Endodermal cell (in vitro differentiated cells): ENCODE data around the gene CFHR4. TPM values are rescaled to one million over a fixed set of nuclear protein-coding genes. Genes with fewer than 3 reads are reported as not detected.

Experiments used
- DNase-seq: peaks from one replicate; pipeline ENCODE4 v3.0.0-alpha.2; 2017
- H3K27ac ChIP-seq: 2 replicates; pipeline ENCODE4 v1.5.1; 2013; ENCODE audit warnings: mild to moderate bottlenecking, low read depth, low read length, moderate library complexity
- H3K27me3 ChIP-seq: 2 replicates; pipeline ENCODE4 v1.6.1; 2013; ENCODE audit warnings: mild to moderate bottlenecking, low read length, moderate library complexity; ENCODE audit not compliant: insufficient read depth, control insufficient read depth, poor library complexity, severe bottlenecking
- H3K36me3 ChIP-seq: 2 replicates; pipeline ENCODE4 v1.7.0; 2013; ENCODE audit warnings: mild to moderate bottlenecking, low read length, moderate library complexity; ENCODE audit not compliant: control insufficient read depth, insufficient read depth
- H3K4me1 ChIP-seq: one replicate; pipeline ENCODE4 v1.7.0; 2013; ENCODE audit warnings: low read length; ENCODE audit not compliant: control insufficient read depth, insufficient read depth
- H3K4me3 ChIP-seq: 2 replicates; pipeline ENCODE4 v1.5.1; 2013; ENCODE audit warnings: mild to moderate bottlenecking, low read length, moderate library complexity
- H3K9ac ChIP-seq: 2 replicates; pipeline ENCODE4 v1.6.1; 2013; ENCODE audit warnings: mild to moderate bottlenecking, low read length, moderate library complexity; ENCODE audit not compliant: poor library complexity, severe bottlenecking; ENCODE audit errors: extremely low read depth
- H3K9me3 ChIP-seq: 2 replicates; pipeline ENCODE4 v1.6.1; 2013; ENCODE audit warnings: mild to moderate bottlenecking, low read length, moderate library complexity; ENCODE audit not compliant: control insufficient read depth
- H3K27ac Mint-ChIP-seq: 2 replicates; pipeline ENCODE4 v1.8.0; 2020; ENCODE audit warnings: mixed read lengths
- H3K27me3 Mint-ChIP-seq: 2 replicates; pipeline ENCODE4 v1.8.0; 2021; ENCODE audit warnings: mild to moderate bottlenecking, mixed read lengths; ENCODE audit not compliant: insufficient read depth
- H3K36me3 Mint-ChIP-seq: 2 replicates; pipeline ENCODE4 v1.8.0; 2020; ENCODE audit warnings: low read depth, mixed read lengths
- H3K4me1 Mint-ChIP-seq: 2 replicates; pipeline ENCODE4 v1.8.0; 2020; ENCODE audit warnings: mixed read lengths
- H3K4me3 Mint-ChIP-seq: 2 replicates; pipeline ENCODE4 v1.8.0; 2020; ENCODE audit warnings: mild to moderate bottlenecking, moderate library complexity, mixed read lengths
- H3K9me3 Mint-ChIP-seq: 2 replicates; pipeline ENCODE4 v1.8.0; 2020; ENCODE audit warnings: mild to moderate bottlenecking, mixed read lengths
- WGBS, 2 experiments: methylation state at CpG; one replicate each; pipeline versions ENCODE4 v1.1.5 to v1.1.7; 2013; ENCODE audit warnings: missing lambda C conversion rate in 2 of 2, mixed read lengths in 1 of 2; ENCODE audit not compliant: insufficient coverage in 1 of 2, insufficient read length in 1 of 2; 5-methylcytosine and 5-hydroxymethylcytosine counted together
- total RNA-seq, 2 donors: library from RNA; stranded (reverse); fragmentation: NEBNext Ultra II Directional in 1 of 2; extraction: Animal tissue kit (Norgen Biotek cat#: 25700) in 1 of 2; gene quantifications; 2 replicates in 1 of 2; 3 replicates in 1 of 2; pipeline ENCODE4 v1.2.1, GENCODE V29; 2021
- TF ChIP-seq, protein P1 (sequence below): fragments of 200-600 bp; sonication (generic); conservative IDR thresholded peaks from 2 replicates; pipeline ENCODE4 v1.5.0; 2021; ENCODE audit warnings: antibody characterized with exemption, mild to moderate bottlenecking

CFHR4 gene
- total RNA-seq, 2 donors from 2014 or later, result not detected

DNA sequence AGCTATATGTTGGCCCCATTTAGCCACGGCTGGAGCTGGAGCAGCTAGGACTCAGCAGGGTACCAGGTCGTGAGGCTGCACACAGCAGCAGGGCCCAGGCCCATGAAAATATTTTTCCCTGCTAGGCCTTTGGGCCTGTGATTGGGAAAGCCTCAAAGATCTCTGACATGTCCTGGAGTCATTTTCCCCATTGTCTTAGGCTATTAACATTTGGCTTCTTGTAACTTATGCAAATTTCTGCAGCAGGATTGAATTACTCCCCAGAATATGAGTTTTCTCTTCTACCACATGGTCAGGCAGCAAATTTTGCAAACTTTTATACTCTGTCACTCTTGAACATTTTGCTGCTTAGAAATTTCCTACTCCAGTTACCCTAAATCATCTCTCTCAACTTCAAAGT, 66.9 kb downstream of the CFHR4 start:
- TF ChIP-seq, protein P1, sequence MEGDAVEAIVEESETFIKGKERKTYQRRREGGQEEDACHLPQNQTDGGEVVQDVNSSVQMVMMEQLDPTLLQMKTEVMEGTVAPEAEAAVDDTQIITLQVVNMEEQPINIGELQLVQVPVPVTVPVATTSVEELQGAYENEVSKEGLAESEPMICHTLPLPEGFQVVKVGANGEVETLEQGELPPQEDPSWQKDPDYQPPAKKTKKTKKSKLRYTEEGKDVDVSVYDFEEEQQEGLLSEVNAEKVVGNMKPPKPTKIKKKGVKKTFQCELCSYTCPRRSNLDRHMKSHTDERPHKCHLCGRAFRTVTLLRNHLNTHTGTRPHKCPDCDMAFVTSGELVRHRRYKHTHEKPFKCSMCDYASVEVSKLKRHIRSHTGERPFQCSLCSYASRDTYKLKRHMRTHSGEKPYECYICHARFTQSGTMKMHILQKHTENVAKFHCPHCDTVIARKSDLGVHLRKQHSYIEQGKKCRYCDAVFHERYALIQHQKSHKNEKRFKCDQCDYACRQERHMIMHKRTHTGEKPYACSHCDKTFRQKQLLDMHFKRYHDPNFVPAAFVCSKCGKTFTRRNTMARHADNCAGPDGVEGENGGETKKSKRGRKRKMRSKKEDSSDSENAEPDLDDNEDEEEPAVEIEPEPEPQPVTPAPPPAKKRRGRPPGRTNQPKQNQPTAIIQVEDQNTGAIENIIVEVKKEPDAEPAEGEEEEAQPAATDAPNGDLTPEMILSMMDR, result no peak
- Histone ChIP-seq H3K27me3 (peaks cover 6% of the 10 kb centered on the region), H3K27ac (no peak overlapping the region), H3K4me1 (no peaks in the 10 kb centered on the region), H3K4me3 (peak overlapping the region; percentile 59), H3K9ac (no peak overlapping the region), H3K36me3 (no peaks in the 10 kb centered on the region), H3K9me3 (peaks cover 16% of the 10 kb centered on the region)
- Mint-ChIP-seq H3K27ac (no peak overlapping the region), H3K27me3 (no peaks in the 10 kb centered on the region), H3K9me3 (peaks cover 6% of the 10 kb centered on the region), H3K4me1 (peaks cover 5% of the 10 kb centered on the region), H3K4me3 (no peak overlapping the region), H3K36me3 (no peaks in the 10 kb centered on the region)
- 88 to 89% methylated on average over 2 of the region's 2 CpGs for WGBS, 2 experiments
- DNase-seq, result no peak

DNA sequence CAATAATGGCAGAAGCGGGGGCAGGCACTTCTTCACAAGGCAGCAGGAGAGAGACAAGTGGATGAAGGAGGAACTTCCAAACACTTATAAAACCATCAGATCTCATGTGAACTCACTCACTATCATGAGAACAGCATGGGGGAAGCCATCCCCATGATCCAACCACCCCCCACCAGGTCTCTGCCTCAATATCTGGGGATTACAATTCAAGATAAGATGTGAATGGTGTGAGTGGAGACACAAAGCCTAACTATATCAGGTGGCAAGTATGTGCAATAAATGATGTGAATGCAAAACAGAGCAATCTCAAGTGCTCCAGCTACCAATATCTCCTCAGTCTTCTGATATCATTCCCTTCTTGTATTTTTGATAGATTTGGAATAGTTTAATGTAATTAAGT, 68.1 kb downstream of the CFHR4 start:
- Histone ChIP-seq H3K9ac (no peak overlapping the region), H3K4me3 (no peak overlapping the region), H3K4me1 (no peaks in the 10 kb centered on the region), H3K27me3 (peaks cover 6% of the 10 kb centered on the region), H3K9me3 (peaks cover 16% of the 10 kb centered on the region), H3K36me3 (no peaks in the 10 kb centered on the region), H3K27ac (no peak overlapping the region)
- Mint-ChIP-seq H3K36me3 (no peaks in the 10 kb centered on the region), H3K27me3 (peaks cover 5% of the 10 kb centered on the region), H3K27ac (no peak overlapping the region), H3K4me1 (peaks cover 5% of the 10 kb centered on the region), H3K4me3 (no peak overlapping the region), H3K9me3 (peaks cover 6% of the 10 kb centered on the region)
- TF ChIP-seq, protein P1, result no peak
- DNase-seq, result peak; percentile 71
- 77% methylated on average over 1 of the region's 1 CpG; no CpG with 5 or more reads in 1 of the 2 experiments for WGBS, 2 experiments

DNA sequence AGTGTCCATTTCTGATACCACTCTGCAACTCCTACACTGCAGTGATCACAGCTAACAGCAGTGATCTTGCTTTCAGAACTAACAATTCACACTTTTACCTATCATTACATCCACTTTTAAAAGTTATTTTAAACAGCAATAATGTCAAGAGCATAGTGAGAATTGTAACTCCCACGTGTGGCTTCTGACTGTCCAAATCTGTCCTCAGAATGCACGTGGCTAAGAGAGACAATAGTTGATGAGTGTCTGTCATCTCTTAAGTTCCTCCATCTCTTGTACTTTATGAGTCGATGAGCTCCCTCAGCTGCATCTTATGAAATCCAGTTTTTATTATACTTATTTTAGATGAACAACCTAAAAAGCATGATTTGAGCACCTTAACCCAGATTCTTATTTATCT, 73.0 kb downstream of the CFHR4 start:
- Histone ChIP-seq H3K9ac (no peak overlapping the region), H3K36me3 (no peaks in the 10 kb centered on the region), H3K4me3 (no peak overlapping the region), H3K27me3 (peaks cover 6% of the 10 kb centered on the region), H3K4me1 (no peaks in the 10 kb centered on the region), H3K9me3 (no peaks in the 10 kb centered on the region), H3K27ac (no peak overlapping the region)
- no peaks in the 10 kb centered on the region for H3K9me3 Mint-ChIP-seq
- no peak for DNase-seq
- peaks cover 5% of the 10 kb centered on the region for H3K27me3 Mint-ChIP-seq
- H3K4me1 Mint-ChIP-seq, result peaks cover 5% of the 10 kb centered on the region
- TF ChIP-seq, protein P1, result no peak
- no peak overlapping the region for H3K27ac Mint-ChIP-seq
- WGBS, 2 experiments, result 85 to 93% methylated on average over 3 of the region's 3 CpGs
- H3K4me3 Mint-ChIP-seq, result no peak overlapping the region
- H3K36me3 Mint-ChIP-seq, result no peaks in the 10 kb centered on the region

Other genes with a start within 250 kb of the CFHR4 start
- not detected for gene CFH, start 236.0 kb upstream of the CFHR4 start, total RNA-seq
- gene CFHR3, start 113.2 kb upstream of the CFHR4 start, total RNA-seq, result 1 to 10 TPM in 1 of 2 donors, not detected in 1; 1.0 TPM
- not detected for gene CFHR1, start 68.3 kb upstream of the CFHR4 start, total RNA-seq
- not detected for gene CFHR2, start 55.7 kb downstream of the CFHR4 start, total RNA-seq
- not detected for gene CFHR5, start 89.5 kb downstream of the CFHR4 start, total RNA-seq
- not detected for gene F13B, start 179.2 kb downstream of the CFHR4 start, total RNA-seq